Spleen (tissue), 7 donors: ENCODE data around the gene NCOA1.

Experiments
- POLR2A ChIP-seq, 3 donors: fragments of 450-650 bp; IDR thresholded peaks; one replicate each; pipeline ENCODE4 v1.5.1; 2017; ENCODE audit warnings: antibody characterized with exemption in 3 of 3, mild to moderate bottlenecking in 1 of 3
- TF ChIP-seq, protein P1 (sequence below), 11 experiments: fragments of 200-600 bp in 7 of 11; fragments of 450-650 bp in 4 of 11; sonication (generic) in 4 of 11; IDR thresholded peaks in 8 of 11; conservative IDR thresholded peaks in 3 of 11; 1 replicate in 7 of 11; 2 replicates in 4 of 11; pipeline versions ENCODE4 v1.4.0 to v1.8.0; 2016 to 2021; ENCODE audit warnings: antibody characterized with exemption in 11 of 11, inconsistent platforms in 4 of 11, mild to moderate bottlenecking in 1 of 11
- donor health status: DM: no; HTN: no; CAD: no; lungs with moderate emphysema.
- donor health status: DM: no; HTN: no; CAD: no.
- donor health status: DM: no; HTN: no; CAD: no.

DNA sequence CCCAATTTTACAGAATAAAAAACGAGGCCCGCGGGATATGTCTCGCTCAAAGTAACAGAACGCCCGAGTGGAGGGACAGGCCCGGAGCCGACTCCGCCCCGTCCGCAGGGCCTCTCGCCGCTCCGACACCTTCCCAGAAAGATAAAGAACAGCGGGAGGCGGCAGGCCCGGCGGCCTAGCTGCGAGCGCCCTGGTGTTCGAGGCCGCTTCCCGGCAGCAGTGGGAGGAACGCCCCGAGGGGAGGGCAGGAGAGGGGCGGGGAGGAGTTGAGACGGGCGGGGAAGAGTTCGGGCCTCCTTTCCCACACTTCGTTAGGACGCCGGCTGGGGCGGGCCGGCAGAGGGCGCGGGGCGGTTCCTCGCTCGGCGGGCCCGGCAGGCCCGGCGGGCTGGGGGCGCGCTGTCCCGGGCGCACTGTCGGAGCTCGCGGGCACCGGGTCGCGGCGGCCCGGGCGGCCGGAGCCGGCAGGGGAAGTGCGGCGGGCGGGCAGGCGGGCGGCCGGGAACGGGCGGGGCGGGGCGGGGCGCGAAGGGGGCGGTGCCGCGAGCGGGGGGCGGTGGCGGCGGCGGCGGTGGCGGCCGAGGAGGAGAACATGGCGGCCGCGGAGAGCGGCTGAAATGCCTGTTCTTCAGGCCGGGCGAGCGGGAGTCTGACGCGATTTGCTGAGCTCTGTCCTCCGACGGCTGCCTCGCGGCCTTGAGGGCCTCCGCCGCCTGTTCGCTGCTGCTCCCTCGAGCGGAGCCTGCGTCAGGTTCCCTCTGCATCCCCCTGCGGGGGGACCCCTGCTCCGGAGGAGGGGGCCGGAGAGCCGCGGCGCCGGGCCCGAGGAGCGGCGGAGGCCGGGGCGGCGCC lies at the start of gene NCOA1:
- TF ChIP-seq, protein P1, sequence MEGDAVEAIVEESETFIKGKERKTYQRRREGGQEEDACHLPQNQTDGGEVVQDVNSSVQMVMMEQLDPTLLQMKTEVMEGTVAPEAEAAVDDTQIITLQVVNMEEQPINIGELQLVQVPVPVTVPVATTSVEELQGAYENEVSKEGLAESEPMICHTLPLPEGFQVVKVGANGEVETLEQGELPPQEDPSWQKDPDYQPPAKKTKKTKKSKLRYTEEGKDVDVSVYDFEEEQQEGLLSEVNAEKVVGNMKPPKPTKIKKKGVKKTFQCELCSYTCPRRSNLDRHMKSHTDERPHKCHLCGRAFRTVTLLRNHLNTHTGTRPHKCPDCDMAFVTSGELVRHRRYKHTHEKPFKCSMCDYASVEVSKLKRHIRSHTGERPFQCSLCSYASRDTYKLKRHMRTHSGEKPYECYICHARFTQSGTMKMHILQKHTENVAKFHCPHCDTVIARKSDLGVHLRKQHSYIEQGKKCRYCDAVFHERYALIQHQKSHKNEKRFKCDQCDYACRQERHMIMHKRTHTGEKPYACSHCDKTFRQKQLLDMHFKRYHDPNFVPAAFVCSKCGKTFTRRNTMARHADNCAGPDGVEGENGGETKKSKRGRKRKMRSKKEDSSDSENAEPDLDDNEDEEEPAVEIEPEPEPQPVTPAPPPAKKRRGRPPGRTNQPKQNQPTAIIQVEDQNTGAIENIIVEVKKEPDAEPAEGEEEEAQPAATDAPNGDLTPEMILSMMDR (IDR thresholded peaks at IDR 0.05 in 8 of 11, conservative IDR thresholded peaks at IDR 0.05 in 3 of 11): peak in 8 of 11 experiments; percentile 14 to 60 (median 35)
- no peak for TF ChIP-seq POLR2A (IDR thresholded peaks at IDR 0.05)
